WI38 (cell line): Measurements from ENCODE around the gene PMAIP1.
"Not testable (repeated sequence)": the region's sequence is repeated elsewhere in the genome, so short reads cannot be mapped to it uniquely, and the experiment has no call there.

Experiments used
- H3K4me3 ChIP-seq: 2 replicates; pipeline ENCODE4 v1.5.1; 2011; ENCODE audit warnings: low read depth, mild to moderate bottlenecking, control low read depth, low read length
- TF ChIP-seq, protein P1 (sequence below): IDR thresholded peaks from 2 replicates; pipeline ENCODE4 v1.5.1; 2012; ENCODE audit warnings: low read depth, mild to moderate bottlenecking, control low read depth, low read length

PMAIP1 gene

DNA sequence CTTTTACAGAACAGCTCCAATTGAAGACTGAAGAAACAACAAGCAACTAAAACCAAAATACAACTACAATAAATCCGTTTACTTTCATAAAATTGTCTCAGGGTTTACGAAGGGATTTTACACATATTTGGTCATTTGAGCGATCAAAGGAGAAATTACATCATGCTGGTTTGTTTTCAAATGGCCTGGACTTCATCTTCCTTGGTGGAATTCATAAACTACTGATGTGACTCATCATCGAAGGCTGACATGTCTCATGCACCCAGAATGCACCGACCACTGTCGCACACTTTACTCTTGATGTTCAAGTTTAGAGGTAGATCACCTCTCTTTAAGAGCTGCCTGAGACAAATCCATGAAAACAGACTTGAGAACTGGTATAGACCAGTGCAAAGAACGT is 25.6 kb upstream of the PMAIP1 start:
- H3K4me3 ChIP-seq = peak overlapping the region; percentile 38
- TF ChIP-seq, protein P1, sequence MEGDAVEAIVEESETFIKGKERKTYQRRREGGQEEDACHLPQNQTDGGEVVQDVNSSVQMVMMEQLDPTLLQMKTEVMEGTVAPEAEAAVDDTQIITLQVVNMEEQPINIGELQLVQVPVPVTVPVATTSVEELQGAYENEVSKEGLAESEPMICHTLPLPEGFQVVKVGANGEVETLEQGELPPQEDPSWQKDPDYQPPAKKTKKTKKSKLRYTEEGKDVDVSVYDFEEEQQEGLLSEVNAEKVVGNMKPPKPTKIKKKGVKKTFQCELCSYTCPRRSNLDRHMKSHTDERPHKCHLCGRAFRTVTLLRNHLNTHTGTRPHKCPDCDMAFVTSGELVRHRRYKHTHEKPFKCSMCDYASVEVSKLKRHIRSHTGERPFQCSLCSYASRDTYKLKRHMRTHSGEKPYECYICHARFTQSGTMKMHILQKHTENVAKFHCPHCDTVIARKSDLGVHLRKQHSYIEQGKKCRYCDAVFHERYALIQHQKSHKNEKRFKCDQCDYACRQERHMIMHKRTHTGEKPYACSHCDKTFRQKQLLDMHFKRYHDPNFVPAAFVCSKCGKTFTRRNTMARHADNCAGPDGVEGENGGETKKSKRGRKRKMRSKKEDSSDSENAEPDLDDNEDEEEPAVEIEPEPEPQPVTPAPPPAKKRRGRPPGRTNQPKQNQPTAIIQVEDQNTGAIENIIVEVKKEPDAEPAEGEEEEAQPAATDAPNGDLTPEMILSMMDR = no peak

DNA sequence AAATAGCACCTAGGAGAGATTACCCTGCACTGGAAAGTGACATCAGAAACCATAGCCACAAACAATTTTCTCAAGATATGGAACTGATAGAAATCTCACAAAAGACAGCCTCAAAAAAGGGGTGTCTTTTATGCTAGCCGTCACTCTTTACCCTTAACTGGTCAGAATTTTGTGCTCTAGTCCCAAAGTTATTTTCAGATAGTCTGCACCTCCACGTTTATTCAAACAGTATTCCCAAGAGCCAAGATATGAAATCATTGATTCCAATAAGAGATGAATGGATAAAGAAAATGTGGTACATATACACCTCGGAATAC is 23.5 kb upstream of the PMAIP1 start:
- no peak overlapping the region for H3K4me3 ChIP-seq
- TF ChIP-seq, protein P1 = no peak

DNA sequence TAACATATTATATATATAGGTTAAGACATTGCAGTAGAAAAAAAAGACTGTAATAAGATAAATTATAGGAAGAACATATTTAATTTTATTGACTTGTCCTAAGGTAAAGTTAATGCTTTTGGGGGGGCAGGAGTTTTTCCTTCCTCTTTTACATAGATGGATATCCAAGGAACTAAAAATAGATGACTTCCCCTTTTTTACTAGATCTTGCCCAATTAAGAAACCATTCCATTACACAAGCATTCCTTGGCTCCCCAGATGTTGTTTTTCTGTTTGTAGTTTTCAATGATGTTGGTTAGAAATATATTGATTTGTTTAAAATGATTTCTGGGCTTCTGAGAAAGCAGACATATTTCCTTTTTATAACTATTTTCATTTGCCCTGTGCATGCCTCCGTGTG is 22.4 kb upstream of the PMAIP1 start:
- TF ChIP-seq, protein P1 = no peak
- no peak overlapping the region for H3K4me3 ChIP-seq

DNA sequence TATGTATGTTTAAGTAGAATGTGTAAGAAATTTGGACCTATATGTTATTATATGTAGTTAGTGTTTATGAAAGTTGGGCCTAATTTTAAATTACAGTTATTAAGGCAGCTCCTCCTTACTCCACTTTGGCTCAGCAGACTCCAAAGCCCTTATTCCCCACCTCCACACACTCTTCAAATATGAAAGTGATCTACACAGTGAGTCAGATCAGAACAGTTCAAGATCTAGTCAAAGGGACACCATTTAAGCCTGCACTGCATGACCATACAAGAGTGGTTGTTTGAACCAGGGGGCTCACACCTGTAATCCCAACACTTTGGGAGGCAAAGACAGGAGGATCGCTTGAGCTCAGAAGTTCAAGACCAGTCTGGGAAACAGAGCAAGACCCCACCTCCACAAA is 21.2 kb upstream of the PMAIP1 start:
- no peak overlapping the region for H3K4me3 ChIP-seq
- TF ChIP-seq, protein P1 = no peak

DNA sequence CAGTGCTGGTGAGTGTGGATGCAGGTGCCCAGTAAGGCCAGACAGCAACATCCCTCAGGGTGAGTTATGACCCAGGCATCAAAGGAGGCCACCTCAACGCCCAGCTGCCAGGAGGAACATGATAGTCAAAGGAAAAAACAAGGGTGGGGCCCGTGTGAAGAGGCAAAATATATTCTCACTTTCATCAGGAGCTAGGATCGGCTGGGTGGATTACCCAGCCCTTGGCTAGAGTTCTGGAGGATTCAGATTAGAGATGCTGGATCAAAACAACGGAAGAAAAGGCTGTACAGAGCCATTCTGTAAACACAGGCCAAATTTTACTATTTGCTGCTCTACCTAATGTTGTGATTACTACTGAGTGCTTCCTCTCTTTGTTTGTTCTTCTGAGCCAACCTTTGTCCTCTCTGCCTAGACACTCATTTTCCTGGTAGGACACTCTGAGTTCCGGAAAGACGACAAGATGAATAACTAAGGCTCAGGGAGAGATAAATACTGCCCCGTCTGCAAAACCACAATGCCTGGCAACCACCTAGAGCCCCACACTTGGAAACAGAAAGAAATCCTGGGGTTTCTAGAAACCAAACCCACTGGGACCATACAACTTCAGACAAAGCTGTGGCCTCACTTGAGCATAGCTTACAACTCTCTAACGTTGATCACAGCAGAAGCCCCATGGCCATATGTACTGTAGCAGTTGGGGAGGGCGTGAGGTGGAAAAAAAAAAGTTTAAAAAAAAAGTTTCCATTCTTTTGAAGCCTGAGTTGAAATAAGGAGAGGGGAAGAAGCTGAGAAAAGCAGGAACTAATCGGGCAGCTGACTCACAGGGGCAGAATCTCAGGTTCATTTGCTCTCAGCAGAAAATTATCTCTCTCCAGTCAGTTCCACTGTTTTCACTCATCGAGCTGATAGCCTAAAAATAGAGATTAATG is 17.8 kb upstream of the PMAIP1 start:
- no peak overlapping the region for H3K4me3 ChIP-seq
- TF ChIP-seq, protein P1 = no peak

DNA sequence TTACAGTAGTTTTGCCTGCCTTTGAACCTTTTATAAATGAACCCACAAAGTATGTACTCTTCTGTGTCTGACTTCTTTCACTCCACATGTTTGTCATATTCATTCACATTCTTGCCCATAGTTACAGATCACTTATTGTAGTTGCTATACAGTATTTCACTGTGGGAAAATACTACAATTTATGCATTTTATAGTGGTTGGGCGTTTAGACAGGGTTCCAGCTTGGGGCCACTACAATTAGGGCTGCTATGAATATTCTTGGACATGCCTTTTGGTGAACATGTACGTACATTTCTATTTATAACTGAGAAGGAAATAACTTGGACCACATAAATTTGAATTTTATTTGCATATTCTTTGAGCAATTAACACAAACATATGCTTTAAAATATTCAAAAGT is 15.4 kb upstream of the PMAIP1 start:
- TF ChIP-seq, protein P1 = no peak
- no peak overlapping the region for H3K4me3 ChIP-seq

DNA sequence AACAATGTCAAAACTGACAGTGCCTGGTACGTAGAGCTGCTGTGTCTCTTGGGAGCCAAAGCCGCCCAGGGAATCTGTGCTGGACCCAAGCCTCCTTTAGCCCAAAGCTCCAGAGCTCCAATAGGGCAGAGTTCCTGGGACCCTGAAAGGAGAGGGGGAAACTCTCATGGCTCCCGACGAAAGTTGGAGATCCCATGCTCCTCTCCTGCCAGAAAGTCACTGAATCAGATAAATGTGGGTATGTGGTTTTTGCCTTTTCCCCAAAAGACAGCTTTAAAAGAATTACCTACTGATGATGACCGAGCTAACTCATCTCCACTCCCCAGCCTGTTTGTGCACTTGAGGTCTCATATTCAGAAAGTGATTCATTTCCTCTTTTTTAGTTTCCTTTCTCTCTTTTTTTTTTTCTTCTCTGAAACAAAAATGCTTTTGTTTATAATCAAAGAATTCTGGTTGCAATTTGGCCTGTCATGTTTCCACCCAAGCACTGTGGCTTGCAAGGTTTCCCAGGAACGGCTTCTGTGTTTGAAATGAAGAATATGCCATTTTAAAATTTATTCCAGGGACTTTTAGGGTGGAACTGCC is 14.1 kb upstream of the PMAIP1 start:
- H3K4me3 ChIP-seq = peak overlapping the region; percentile 34
- TF ChIP-seq, protein P1 = no peak

DNA sequence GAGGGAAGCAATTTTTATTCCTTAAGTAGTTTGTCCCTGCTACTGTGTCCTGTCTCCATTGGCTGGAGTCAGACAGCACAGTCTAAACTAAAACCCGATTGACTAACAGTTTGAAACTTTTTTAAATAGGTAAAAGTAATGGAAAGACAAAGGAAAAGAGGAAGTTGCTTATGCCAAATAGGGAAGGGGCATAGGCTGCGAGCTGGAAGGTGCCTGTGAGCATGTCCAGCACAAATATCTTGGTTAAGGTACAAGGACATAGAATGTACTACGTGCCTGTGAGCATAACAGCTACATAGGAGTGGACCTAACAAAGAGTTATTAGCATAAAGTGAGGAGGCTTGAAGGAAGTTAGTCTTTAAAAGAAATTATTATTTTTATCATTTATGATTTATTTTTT is 13.4 kb upstream of the PMAIP1 start:
- H3K4me3 ChIP-seq = not testable (repeated sequence)
